Midbrain (tissue), 1 donor: Measurements from ENCODE around the gene DIO3.

ENCODE experiments used
- DNase-seq: peaks from one replicate; lab custom pipeline; 2025; lab: John Stamatoyannopoulos, UW

The DIO3 gene

DNA sequence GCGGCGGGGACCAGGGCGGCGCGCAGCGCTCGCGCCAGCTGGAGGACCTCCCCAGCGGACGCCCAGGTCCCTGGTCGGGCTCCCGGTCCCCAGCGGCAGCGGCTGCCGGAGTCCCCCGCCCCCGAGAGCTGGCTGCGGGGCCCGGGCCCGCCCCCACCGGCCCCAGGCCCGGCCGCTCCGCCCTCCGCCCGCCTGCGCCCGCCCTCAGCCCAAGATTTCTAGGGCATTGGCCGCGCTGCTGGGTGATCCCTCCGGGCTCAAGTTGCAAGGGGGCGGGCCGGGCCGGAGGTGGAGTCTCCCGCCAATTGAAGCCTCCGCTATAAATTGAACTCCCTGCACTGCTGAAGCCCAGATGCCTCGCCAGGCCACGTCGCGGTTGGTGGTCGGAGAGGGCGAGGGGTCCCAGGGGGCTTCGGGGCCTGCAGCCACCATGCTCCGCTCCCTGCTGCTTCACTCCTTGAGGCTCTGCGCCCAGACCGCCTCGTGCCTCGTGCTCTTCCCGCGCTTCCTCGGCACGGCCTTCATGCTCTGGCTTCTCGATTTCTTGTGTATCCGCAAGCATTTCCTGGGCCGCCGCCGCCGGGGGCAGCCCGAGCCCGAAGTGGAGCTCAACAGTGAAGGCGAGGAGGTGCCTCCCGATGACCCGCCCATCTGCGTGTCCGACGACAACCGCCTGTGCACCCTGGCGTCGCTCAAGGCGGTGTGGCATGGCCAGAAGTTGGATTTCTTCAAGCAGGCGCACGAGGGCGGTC is at the start of gene DIO3:
DIO3 (plus strand) TSS at position 351 of the 752 bp plus-strand sequence.
- no peak for DNase-seq

DNA sequence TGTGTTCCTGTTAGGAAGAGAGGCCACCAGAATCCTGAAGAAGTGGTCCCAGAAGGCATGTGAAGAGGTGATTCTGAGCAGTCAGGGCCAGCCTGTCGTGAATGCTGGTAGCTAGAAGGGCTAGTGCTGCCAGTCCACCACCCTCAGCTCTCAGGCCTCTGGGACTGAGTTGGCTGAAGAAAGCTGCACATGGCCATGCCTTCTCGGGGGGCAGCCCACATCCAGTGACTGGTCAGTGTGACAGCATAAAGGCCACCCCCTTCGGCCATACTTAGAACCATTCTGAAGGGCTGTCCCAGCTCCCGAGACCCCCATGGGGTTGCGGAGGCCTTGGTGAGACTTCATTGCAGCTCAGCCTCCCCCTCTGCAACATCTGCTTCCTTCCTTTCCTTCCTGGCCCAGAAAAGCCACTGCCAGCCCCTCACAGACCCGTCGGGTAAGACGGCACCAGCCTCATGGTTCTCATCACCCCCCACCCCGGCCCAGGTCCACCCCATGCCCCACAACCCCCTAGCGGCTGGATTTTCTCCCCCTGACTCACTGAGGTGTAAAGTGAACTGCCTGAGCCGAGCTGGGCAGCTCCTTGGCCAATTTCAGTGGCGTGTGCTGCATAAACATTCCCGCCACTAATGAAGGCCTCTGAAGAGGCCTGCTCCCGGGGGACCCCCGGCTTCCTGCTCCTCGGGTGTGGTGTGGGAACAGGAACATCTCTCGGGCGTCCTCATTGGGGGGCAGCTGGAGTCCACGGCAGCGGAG is 49.5 kb upstream of the DIO3 start:
- DNase-seq = no peak

- no peak for DNase-seq
These were observed 49.0 kb upstream of the DIO3 start for GRCh38 chr14:101512376-101512695.

DNA sequence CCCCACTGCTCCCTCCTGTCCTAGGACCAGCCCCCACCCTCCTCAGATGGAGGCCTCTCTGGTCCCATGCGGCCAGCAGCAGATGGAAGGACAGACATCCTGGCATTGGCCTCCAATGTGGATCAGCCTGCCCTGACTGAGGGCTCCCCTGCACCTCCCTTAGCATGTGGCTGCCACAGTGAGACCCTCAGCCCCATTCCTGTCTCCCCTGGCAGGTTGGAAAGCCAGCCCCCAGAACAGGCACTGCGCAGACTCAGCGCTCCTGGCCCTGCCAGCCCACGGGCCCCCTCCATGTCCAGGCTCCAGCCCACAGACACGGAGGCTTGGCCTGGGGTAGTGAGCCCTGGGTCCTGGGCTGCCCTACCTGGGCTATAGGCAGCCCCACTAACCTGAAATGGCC is 47.2 kb upstream of the DIO3 start:
- DNase-seq = no peak

GRCh38 chr14:101516401-101516800 is 44.9 kb upstream of the DIO3 start:
- DNase-seq = no peak

GRCh38 chr14:101518611-101519473 is 42.5 kb upstream of the DIO3 start:
- DNase-seq = peak; percentile 29

DNA sequence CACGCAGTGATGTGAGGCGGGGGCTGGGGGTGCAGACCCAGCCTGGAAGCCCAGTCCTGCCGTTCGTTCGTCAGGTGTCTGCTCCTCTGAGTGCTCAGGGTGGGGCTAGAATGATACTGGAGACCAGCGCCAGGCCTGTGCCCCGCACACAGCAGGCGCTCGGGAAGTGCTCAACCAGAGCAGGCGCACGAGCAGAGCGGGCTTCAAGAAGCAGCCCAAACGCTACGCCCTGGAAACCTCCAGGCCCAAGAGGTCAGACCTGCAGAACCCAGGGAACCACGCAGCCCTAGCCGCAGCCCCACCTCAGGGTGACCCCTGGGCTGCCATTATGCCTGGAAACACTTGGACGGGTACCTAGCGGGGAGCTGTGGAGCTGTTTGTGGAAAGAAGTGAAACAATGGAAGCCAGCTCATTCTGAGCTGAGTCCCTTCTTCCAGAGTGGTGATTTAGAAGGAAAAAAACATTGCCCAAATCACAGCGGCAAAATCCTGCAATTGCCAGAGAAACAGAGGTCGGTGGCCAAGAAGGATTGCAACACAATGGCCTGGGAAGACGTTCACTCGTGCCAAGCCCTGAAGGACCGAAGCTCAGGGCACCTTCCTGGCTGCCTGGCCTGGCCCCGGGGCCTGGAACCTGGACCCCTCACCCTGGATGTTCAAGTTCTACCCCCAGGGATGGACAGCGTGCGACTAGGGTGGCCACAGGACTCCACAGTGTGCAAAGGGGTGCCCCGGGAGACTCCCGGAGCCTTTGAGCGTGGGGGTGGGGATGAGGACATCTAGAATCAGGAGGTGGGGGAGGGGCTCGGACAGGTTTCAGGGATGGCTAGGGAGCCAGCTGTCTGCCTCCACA is 40.4 kb upstream of the DIO3 start:
- DNase-seq = peak; percentile 64

- DNase-seq = no peak
These were observed 39.8 kb upstream of the DIO3 start for GRCh38 chr14:101521473-101521915.

DNA sequence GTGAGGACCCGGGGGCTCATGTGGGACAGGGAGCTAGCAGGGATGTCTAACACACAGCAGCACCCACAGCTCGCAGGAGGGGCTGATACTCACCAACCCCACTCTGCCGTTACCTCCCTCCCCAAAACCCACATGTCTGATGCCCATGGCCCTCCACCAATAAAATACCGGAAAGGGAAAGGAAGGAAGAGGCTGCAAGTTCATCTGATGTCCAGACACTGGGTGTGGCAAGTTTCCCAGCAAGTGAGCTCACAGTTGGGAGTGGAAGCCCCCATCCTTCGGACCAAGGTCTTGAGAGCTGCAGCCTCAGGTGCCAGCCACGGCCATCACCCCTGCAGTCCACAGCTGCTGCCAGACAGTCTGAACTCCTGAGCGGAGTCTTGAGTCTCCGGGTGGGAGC is 39.3 kb upstream of the DIO3 start:
- no peak for DNase-seq

DNA sequence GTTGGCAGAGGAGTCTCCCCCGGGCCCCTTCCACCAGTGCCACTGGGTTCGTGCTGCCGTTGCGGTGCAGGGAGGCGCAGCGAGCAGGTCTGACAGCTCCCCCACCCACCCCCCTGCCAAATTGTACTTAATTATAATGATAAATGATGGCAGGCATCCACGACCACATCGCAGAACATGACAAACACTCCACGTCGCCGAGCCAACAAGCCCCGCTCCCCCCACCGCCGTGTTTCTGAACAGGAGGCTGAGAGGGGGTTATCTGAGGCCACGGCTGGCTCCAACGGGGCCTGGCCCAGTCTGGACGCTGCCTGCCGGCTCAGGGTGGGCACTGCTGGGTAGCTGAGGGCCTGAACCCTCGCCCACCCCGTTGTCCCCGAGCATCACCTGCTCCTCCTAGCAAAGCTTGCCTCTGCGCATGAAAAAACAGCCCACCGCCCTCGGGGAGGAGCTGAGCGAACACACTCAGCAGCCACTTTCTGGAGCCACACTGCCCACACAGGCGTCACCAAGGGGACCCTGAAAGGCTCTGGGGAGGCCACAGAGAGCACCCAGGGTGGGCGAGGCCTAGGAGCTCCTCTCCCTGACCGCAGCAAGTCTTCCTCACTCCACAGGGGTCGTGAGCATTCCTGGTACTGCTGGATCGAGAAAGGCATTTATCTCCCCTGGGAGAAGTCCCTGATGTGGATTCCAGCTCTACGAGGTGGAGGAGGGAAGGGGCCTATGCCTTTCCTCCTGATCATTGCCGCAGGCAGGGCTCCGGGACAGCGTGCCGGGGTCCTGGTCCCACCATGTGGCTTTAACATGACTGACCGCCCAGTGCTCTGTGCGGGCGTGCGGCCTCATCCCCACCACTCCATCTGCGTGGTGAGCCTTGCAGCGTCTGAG is 35.4 kb upstream of the DIO3 start:
- no peak for DNase-seq

GRCh38 chr14:101527987-101528386 is 33.3 kb upstream of the DIO3 start:
- DNase-seq = no peak

DNA sequence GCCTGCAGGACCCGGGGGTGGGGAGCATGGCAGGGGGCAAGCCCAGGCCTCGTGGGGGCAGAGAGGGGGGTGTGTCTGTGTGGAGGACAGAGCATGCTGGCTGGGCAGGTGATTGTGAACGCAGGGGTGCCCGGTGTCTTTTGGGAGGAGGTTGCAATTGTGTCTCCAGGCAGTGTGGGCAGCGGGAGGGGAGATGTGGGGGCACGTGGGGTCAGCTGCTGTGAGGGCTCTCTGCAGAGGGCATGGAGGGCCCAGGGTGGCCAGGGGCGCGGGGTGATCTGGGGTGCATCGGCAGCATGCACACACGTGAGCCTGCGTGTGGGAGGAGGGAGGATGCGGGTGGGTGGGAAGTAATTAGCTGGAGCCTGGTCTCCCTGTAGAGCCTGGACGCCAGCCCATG is 32.2 kb upstream of the DIO3 start:
- DNase-seq = no peak

- no peak for DNase-seq
These were observed 27.1 kb upstream of the DIO3 start for GRCh38 chr14:101534198-101534597.

- DNase-seq = no peak
These were observed 26.1 kb upstream of the DIO3 start for GRCh38 chr14:101535232-101535631.

DNA sequence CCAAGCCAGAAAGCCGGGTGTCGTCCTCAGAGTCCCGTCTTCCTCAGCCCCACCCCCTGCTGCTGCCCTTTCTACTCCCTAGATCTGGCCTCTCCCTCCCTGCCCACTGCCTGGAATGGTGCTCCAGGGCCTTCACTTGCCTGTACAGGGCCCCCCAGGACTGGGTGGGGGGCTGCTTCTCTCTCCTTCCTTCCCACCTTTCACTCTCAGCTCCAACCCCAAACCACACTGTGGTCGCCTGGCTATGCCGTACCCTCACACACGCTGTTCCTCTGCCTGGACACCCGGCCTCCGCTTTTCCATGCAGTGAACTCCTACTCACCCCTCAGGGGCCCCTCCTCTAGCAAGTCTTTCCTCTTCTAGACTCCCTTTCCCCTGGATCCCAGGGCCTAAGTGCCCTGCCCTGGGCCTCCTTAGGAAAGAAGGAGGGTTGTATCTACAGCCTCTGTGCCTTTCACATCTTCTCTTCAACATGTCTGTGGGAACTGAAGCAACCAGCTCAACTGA is 25.5 kb upstream of the DIO3 start:
- no peak for DNase-seq

- DNase-seq = no peak
These were observed 24.0 kb upstream of the DIO3 start for GRCh38 chr14:101537286-101537685.

- DNase-seq = no peak
These were observed 22.4 kb upstream of the DIO3 start for GRCh38 chr14:101538878-101539277.

DNA sequence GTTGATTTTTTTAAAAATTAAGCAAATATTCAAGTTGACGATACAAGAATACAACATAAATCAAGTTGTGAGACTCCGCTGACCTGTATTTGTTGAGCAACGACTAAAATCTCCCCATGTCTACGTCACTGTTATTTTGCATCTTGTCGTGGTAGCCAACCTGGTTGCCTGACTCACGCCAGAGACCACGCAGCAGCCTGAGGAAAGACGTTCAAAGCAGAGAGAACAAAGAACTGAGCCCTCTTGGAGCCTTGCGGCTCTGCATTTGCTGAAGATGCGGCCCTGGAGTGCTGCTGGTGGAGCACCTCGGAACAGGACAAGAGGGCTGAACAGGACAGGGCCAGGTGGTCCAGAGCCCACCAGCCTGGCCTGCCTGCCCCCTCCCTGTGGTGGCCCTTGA is 21.4 kb upstream of the DIO3 start:
- DNase-seq = no peak

GRCh38 chr14:101540481-101541462 is 20.5 kb upstream of the DIO3 start:
- DNase-seq = no peak
